B cell (primary cell): ENCODE measurements around the gene SEC14L5. TPM values are rescaled to one million over a fixed set of nuclear protein-coding genes. Genes with fewer than 3 reads are reported as not detected.
"Not testable (repeated sequence)": the region's sequence is repeated elsewhere in the genome, so short reads cannot be mapped to it uniquely, and the experiment has no call there.

Experiments
- ATAC-seq: fragments of 200-7000 bp; cut with Tn5 transposase; one replicate; pipeline ENCODE4 v1.10.0; 2021; ENCODE audit warnings: low read depth, mild to moderate bottlenecking, moderate number of reproducible peaks, moderate library complexity
- CTCF ChIA-PET: fragments of 350-600 bp; sonication (Branson Sonifier 250); formaldehyde crosslinking; loops from one replicate; lab custom pipeline; 2021; ENCODE audit warnings: antibody characterized with exemption, inconsistent platforms; lab: Charles Lee
- POLR2A ChIA-PET: fragments of 350-600 bp; sonication (Branson Sonifier 250); formaldehyde crosslinking; loops from one replicate; lab custom pipeline; 2021; ENCODE audit warnings: antibody characterized with exemption; lab: Charles Lee
- DNase-seq: peaks from one replicate; pipeline ENCODE4 v3.0.0; 2013
- H2AFZ ChIP-seq: 2 replicates; pipeline ENCODE4 v1.6.1; 2012; ENCODE audit warnings: mild to moderate bottlenecking, low read depth, low read length; ENCODE audit not compliant: insufficient read depth, poor library complexity, severe bottlenecking
- H3K27ac ChIP-seq, 2 donors: 1 replicate in 1 of 2; 2 replicates in 1 of 2; pipeline ENCODE4 v1.5.1; 2012 to 2013; ENCODE audit warnings: low read length in 2 of 2, mild to moderate bottlenecking in 2 of 2, moderate library complexity in 1 of 2
- H3K27me3 ChIP-seq, 4 experiments: fragments of 200-600 bp in 1 of 4; sonication (generic) in 1 of 4; replicated peaks in 1 of 4; 1 replicate in 2 of 4; 2 replicates in 2 of 4; pipeline versions ENCODE4 v1.6.1 to v1.7.0; 2013 to 2016; ENCODE audit warnings: low read length in 3 of 4, mild to moderate bottlenecking in 2 of 4, mixed read lengths in 1 of 4, moderate library complexity in 1 of 4; ENCODE audit not compliant: insufficient read depth in 4 of 4, control insufficient read depth in 3 of 4; ENCODE audit errors: control extremely low read depth in 1 of 4
- H3K36me3 ChIP-seq, 2 experiments: replicated peaks in 1 of 2; 1 replicate in 1 of 2; 2 replicates in 1 of 2; pipeline versions ENCODE4 v1.6.1 to v1.7.1; 2013; ENCODE audit warnings: low read length in 1 of 2; ENCODE audit not compliant: insufficient read depth in 2 of 2, control insufficient read depth in 1 of 2; ENCODE audit errors: control extremely low read depth in 1 of 2, extremely low read depth in 1 of 2
- H3K4me1 ChIP-seq, 2 donors: fragments of 200-600 bp in 1 of 2; sonication (generic) in 1 of 2; 1 replicate in 1 of 2; 2 replicates in 1 of 2; pipeline versions ENCODE4 v1.5.1 to v1.6.1; 2013 to 2017; ENCODE audit warnings: low read length in 2 of 2; ENCODE audit not compliant: control insufficient read depth in 2 of 2, insufficient read depth in 2 of 2
- H3K4me2 ChIP-seq: replicated peaks from 2 replicates; pipeline ENCODE3; 2012; ENCODE audit warnings: mild to moderate bottlenecking, low read depth, low read length; ENCODE audit not compliant: poor library complexity, severe bottlenecking
- H3K4me3 ChIP-seq, 5 experiments: fragments of 200-600 bp in 1 of 5; sonication (generic) in 1 of 5; 1 replicate in 3 of 5; 2 replicates in 2 of 5; pipeline versions ENCODE4 v1.5.1 to v1.7.0; 2011 to 2016; ENCODE audit warnings: low read length in 4 of 5, mild to moderate bottlenecking in 4 of 5, low read depth in 2 of 5, control low read depth in 1 of 5, moderate library complexity in 1 of 5; ENCODE audit not compliant: insufficient read depth in 1 of 5; ENCODE audit errors: control extremely low read depth in 1 of 5, extremely low read depth in 1 of 5
- H3K79me2 ChIP-seq: fragments of 200-600 bp; sonication (generic); one replicate; pipeline ENCODE4 v1.6.0; 2016; ENCODE audit warnings: low read length; ENCODE audit not compliant: control insufficient read depth, insufficient read depth
- H3K9ac ChIP-seq: fragments of 200-600 bp; sonication (generic); 2 replicates; pipeline ENCODE4 v1.6.1; 2017; ENCODE audit warnings: mild to moderate bottlenecking, low read length, moderate library complexity
- H3K9me3 ChIP-seq, 3 donors: one replicate each; pipeline versions ENCODE4 v1.6.1 to v1.7.1; 2013; ENCODE audit warnings: low read length in 2 of 3; ENCODE audit not compliant: control insufficient read depth in 2 of 3, insufficient read depth in 1 of 3; ENCODE audit errors: control extremely low read depth in 1 of 3
- H4K20me1 ChIP-seq: 2 replicates; pipeline ENCODE4 v1.6.0; 2012; ENCODE audit warnings: mild to moderate bottlenecking, low read length; ENCODE audit not compliant: insufficient read depth, control insufficient read depth, poor library complexity, severe bottlenecking
- H3K27ac Mint-ChIP-seq: one replicate; pipeline ENCODE4 v1.8.0; 2021; ENCODE audit warnings: mixed read lengths
- H3K27me3 Mint-ChIP-seq: one replicate; pipeline ENCODE4 v1.8.0; 2021; ENCODE audit warnings: mixed read lengths
- H3K4me1 Mint-ChIP-seq: one replicate; pipeline ENCODE4 v1.8.0; 2021; ENCODE audit warnings: mixed read lengths
- H3K4me3 Mint-ChIP-seq: one replicate; pipeline ENCODE4 v1.8.0; 2021; ENCODE audit warnings: mixed read lengths
- H3K9me3 Mint-ChIP-seq: one replicate; pipeline ENCODE4 v1.8.0; 2022; ENCODE audit warnings: mixed read lengths; ENCODE audit not compliant: insufficient read depth
- CTCF ChIP-seq: fragments of 200-600 bp; IDR thresholded peaks from one replicate; pipeline ENCODE4 v1.8.0; 2022; ENCODE audit warnings: antibody characterized with exemption, mild to moderate bottlenecking
- EZH2 ChIP-seq: IDR thresholded peaks from 2 replicates; pipeline ENCODE4 v1.6.1; 2012; ENCODE audit warnings: borderline replicate concordance, low read depth, mild to moderate bottlenecking, moderate library complexity, low read length; ENCODE audit not compliant: insufficient read depth, poor library complexity, severe bottlenecking
- WGBS: methylation state at CpG from one replicate; pipeline ENCODE4 v1.1.5; 2013; ENCODE audit warnings: missing lambda C conversion rate; ENCODE audit not compliant: insufficient coverage; 5-methylcytosine and 5-hydroxymethylcytosine counted together
- intact Hi-C: fragments of 100-400 bp; cut with micrococcal nuclease; formaldehyde crosslinking; loops from one replicate; pipeline ENCODE4 v1.10.0; 2022
- polyA plus RNA-seq: library from polyadenylated mRNA; depleted of rRNA; stranded (reverse); fragments of >200 nt; gene quantifications from 2 replicates; pipeline ENCODE4 v1.2.3, GENCODE V29; 2012
- total RNA-seq, 2 donors: library from RNA; stranded (reverse); fragments of 120-200 nt in 1 of 2; gene quantifications; 1 replicate in 1 of 2; 2 replicates in 1 of 2; pipeline versions ENCODE4 v1.2.3 to v1.2.4, GENCODE V29; 2013 to 2022

SEC14L5 gene
- total and polyA plus RNA-seq, 2 donors (not counting 1 experiment from before 2014, with no cell fraction given): not detected

DNA sequence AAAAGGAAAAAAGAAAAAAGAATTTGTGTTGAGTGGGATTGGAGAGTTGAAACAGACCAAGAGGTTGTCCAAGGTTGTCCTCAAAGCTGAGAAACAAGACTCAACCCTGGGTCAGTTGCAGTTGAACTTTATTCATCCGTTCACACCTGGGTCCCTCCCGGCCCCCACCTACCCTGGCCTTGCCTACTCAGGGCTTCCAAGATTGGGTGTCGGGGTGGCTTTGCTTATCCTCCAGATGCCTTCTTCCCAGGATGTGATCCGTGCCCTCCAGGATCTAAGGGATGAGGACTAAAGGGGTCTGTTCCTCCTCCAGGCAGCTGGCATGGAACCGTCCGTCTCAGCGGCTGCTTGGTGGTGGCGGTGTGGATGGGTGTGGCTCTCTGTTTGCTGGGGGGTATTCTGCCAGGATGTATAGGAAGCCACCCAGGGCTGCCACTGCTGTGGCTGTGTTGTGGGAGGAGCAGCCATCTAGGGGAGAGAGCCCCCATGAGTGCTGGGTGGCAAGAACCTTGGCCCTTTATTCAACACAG lies 85.9 kb downstream of the SEC14L5 start:
- intact Hi-C loops: no loop called here
- Histone ChIP-seq H3K36me3 (no peaks in the 10 kb centered on the region), H3K27me3 (peaks cover 0 to 13% (median 0%) of the 10 kb centered on the region in 4 experiments), H3K9ac (no peak overlapping the region), H3K4me1 (peaks cover 0 to 4% of the 10 kb centered on the region in 2 donors), H3K4me3 (no peak overlapping the region), H4K20me1 (no peaks in the 10 kb centered on the region), H2AFZ (no peak overlapping the region), H3K4me2 (no peak overlapping the region), H3K79me2 (no peaks in the 10 kb centered on the region), H3K9me3 (no peaks in the 10 kb centered on the region), H3K27ac (no peak overlapping the region)
- TF ChIP-seq CTCF: no peak
- TF ChIP-seq EZH2: no peak
- Mint-ChIP-seq H3K27me3 (peaks cover 16% of the 10 kb centered on the region), H3K4me3 (no peak overlapping the region), H3K9me3 (peaks cover 2% of the 10 kb centered on the region), H3K4me1 (peaks cover 2% of the 10 kb centered on the region), H3K27ac (no peak overlapping the region)
- no peak for DNase-seq
- WGBS: 100% methylated on average over 5 of the region's 8 CpGs
- CTCF ChIA-PET: no interaction called here
- ATAC-seq: no peak
- POLR2A ChIA-PET: no interaction called here

DNA sequence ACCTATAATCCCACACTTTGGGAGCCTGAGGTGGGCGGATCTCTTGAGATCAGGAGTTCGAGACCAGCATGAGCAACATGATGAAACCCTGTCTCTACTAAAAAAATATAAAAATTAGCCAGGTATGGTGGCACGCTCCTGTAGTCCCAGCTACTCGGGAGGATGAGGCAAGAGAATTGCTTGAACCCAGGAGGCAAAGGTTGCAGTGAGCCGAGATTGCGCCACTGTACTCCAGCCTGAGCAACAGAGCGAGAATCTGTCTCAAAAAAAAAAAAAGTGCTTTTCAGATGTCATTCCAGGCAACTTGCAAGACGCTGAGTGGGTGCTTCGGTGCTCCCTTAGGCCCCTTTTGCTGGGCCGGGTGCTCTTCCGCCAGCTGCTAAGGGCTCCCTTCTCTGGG lies 86.5 kb downstream of the SEC14L5 start:
- H3K9ac ChIP-seq, CTCF ChIA-PET, POLR2A ChIA-PET, ATAC-seq, H3K79me2 ChIP-seq, H4K20me1 ChIP-seq, H2AFZ ChIP-seq, H3K9me3 Mint-ChIP-seq, H3K4me1 ChIP-seq, H3K27ac ChIP-seq, H3K9me3 ChIP-seq, H3K4me3 Mint-ChIP-seq, intact Hi-C loops, H3K4me3 ChIP-seq, H3K4me1 Mint-ChIP-seq, H3K36me3 ChIP-seq, DNase-seq, H3K27ac Mint-ChIP-seq, H3K4me2 ChIP-seq: not testable (repeated sequence)
- peaks cover 0 to 13% (median 0%) of the 10 kb centered on the region in 4 experiments for H3K27me3 ChIP-seq
- peaks cover 16% of the 10 kb centered on the region for H3K27me3 Mint-ChIP-seq
- 95% methylated on average over 9 of the region's 11 CpGs for WGBS
